Suprapubic skin (tissue), 3 donors: ENCODE data around the gene FAM111B.
A peak's percentile ranks its signal among the peaks of the same experiment; 100 is the strongest.

Experiments
- EP300 ChIP-seq: sonication (generic); formaldehyde crosslinking; IDR thresholded peaks from one replicate; pipeline ENCODE4 v1.6.1; 2017; ENCODE audit warnings: antibody characterized with exemption
- POLR2A ChIP-seq, 2 donors: fragments of 450-650 bp; IDR thresholded peaks; one replicate each; pipeline ENCODE4 v1.6.1; 2017; ENCODE audit warnings: antibody characterized with exemption in 2 of 2, mild to moderate bottlenecking in 2 of 2, moderate library complexity in 2 of 2
- TF ChIP-seq, protein P1 (sequence below), 2 donors: fragments of 200-600 bp in 1 of 2; fragments of 450-650 bp in 1 of 2; sonication (generic) in 1 of 2; IDR thresholded peaks; one replicate each; pipeline ENCODE4 v1.5.1; 2016 to 2019; ENCODE audit warnings: antibody characterized with exemption in 2 of 2, mild to moderate bottlenecking in 1 of 2, moderate library complexity in 1 of 2

GRCh38 chr11:59171508-59172322 lies 64.7 kb downstream of the FAM111B start, which contains the start of gene DTX4:
- no peak for TF ChIP-seq POLR2A (IDR thresholded peaks at IDR 0.05)
- TF ChIP-seq, protein P1, sequence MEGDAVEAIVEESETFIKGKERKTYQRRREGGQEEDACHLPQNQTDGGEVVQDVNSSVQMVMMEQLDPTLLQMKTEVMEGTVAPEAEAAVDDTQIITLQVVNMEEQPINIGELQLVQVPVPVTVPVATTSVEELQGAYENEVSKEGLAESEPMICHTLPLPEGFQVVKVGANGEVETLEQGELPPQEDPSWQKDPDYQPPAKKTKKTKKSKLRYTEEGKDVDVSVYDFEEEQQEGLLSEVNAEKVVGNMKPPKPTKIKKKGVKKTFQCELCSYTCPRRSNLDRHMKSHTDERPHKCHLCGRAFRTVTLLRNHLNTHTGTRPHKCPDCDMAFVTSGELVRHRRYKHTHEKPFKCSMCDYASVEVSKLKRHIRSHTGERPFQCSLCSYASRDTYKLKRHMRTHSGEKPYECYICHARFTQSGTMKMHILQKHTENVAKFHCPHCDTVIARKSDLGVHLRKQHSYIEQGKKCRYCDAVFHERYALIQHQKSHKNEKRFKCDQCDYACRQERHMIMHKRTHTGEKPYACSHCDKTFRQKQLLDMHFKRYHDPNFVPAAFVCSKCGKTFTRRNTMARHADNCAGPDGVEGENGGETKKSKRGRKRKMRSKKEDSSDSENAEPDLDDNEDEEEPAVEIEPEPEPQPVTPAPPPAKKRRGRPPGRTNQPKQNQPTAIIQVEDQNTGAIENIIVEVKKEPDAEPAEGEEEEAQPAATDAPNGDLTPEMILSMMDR (IDR thresholded peaks at IDR 0.05) = peak; percentile 81 to 96
- TF ChIP-seq EP300 = no peak
